Activated CD4-positive, alpha-beta T cell treated with anti-CD3 and anti-CD28 coated beads, Interleukin-2, amount 50 U/mL, for 24 hours (primary cell): ENCODE results near the gene GFAP.

Experiments used
- DNase-seq, 2 donors: peaks; one replicate each; pipeline ENCODE4 v3.0.0-alpha.2; 2020; ENCODE audit warnings: low read depth in 1 of 2, low spot score in 1 of 2

GFAP gene

DNA sequence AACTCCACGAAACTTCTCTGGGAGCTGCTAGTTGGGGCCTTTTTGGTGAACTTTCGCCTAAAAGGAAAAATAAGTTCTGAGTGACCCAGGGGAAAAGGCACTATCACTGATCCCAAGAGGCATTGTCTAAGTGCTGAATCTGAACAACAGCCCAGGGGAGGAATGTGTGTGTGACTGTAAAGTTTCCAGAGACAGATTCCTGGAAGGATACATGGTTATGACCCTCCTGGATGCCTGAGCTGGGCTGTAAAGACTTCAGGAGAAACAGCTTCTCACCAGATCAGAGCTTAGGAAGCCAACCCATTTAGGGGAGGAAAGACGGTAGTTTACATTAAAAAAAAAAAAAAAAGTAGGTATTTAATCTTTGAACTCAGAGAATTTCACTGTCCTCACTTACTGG is 47.5 kb downstream of the GFAP start:
- no peak for DNase-seq

DNA sequence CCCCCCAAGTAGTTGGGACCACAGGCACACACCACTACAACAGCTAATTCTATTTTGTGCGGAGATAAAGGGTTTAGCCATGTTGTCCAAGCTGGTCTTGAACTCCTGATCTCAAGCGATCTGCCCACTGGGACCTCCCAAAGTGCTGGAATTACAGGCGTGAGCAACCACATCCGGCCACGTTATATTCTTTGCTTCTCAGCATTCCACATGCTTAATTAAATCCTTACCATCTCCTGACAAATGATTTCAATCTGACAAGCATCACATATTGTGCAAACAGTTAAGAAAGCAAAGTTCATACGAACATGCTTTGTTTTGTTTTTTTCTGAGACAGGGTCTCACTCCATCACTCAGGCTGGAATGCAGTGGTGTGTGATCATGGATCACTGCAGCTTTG is 49.4 kb downstream of the GFAP start:
- DNase-seq = no peak

DNA sequence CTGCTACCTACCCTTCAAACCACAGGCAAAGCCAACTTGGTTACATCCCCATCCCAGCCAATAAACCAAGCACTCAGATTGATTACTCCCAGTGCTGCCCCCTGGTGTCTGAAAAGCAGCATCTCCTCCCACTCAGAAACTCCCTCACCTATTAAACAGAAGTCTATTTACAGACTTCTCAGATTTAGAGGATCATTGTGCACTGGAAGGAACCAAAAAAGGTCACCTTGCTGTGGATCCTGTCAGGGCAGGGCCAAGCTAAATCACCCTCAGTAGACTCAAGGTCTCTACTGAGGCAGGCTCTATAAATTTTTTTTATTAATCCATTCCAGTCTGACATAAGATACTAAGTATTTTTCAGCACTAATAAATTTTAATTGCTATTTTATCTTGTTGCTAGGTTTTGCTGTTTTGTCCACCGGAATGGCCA is 50.1 kb downstream of the GFAP start:
- peak; percentile 32 to 67 for DNase-seq

DNA sequence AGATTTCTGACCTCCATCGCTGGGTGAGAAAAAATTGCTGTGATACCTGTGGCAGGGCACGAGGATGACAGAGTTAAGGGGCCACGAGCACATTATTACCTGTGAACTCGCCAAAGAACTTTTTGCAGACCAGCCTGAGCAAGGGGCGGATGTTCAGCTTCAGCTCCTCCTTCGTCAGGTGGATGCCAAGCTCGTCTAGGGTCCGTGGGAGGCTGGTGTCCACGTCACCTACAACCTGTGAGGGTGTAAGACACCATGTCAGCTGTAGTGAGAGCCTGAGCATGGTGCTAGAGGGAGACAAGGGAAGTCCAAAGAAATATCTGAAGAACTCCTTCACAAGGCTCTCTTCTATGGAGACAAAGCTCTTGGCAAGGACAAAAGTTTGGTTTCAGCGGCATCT is 50.5 kb downstream of the GFAP start:
- DNase-seq = no peak

DNA sequence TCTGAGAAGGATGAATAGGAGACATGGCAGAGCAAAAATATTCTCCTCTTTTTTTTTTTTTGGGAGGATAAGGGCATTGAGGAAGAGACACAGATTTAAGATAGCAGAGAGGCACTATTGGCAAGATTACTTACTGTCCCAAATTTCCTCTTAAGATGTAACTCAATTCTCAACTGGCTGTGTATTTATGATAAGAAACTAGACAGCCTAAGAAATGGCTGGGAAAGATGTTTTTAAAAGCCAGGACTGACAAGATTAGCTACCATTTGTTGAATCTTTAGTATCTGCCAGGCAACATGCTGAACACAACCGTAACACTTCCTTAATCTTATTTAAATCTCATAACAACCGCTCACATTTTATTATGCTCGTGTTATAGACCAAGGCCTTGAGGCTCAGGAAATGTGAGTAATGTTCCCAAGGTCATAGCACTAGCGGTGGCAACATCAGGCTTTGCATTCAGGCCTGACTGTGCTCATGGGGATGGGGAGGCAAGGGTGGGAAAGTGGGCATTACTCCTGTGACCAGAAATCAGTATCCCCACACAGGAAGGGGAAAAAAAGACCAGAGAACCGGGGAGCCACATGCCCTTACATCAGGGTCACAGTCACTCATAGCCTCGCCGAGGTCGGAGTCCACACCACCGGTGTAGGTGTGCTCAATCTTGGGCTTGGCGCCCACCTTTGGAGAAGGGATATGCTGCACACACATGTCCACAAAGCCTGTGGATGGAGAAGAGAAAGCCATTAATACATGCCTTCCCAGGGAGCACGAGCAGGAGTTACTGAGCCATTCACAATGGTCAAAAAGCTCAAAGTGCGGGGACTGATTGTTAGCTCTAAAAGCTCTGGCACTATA is 52.0 kb downstream of the GFAP start:
- no peak for DNase-seq

DNA sequence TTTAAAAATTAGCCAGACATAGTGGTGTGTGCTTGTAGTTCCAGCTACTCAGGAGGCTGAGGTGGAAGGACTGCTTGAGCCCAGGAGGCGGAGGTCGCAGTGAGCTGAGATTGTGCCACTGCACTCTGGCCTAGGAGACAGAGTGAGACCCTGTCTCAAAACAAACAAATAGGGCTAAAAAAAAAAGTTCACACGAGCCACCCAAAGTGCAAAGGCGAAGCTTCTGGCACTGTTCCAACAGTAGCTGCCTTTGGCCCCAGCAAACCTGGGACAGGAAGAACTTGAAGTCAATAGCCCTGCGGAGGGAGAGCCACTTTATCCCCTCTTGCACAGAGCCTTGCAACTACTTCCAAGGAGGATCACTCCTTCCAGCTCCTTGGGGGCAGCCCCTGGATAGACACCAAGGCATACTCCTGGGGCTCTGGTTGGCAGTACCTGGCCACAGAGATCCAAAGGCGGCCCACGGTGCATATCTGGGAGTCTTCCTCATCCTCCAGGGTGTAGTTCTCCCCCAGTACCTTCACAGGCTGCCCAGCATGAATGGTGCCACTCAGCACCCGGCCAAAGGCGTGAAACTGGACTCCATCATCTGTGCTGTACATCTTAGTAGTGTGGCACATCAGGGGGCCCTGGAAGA is 52.9 kb downstream of the GFAP start:
- no peak for DNase-seq

DNA sequence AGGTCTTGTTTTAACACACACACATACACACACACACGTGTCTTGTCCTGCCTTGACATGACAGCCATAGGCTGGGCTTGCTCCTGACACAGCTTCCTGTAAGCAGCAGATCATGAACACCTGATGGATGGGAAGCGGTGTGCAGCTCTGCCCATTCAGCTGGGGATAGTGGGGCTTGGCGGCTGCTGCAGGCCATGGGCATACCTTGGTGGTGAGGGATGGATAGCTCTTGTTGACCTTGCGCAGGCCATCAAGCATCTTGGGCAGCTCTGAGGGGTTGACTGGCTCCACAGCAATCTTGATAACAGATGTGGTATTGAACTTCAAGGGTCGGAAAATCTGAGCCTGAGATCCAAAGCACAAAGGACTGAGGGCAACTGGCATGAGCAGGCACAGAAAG is 55.6 kb downstream of the GFAP start:
- no peak for DNase-seq

DNA sequence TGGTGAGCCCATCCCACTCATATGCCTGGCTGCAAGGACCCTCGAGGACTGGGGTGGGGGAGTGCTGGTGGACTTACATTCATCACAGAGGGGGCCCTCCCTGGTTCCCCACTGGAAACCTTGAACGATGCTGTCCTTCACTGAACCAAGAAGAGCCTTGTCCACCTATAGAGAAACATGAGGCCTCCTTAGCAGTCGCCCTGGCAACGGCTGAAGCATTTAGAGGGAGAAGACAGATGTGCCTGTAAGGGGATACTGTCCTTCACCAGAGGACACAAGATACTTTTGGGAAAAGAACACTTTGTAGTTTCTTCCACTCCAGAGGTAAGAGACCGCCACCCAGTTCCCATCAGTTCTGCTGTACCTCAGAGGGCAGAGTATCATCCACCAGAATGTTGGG is 61.1 kb downstream of the GFAP start:
- no peak for DNase-seq
